ENCODE results near the gene WBP2.

Gene WBP2

DNA sequence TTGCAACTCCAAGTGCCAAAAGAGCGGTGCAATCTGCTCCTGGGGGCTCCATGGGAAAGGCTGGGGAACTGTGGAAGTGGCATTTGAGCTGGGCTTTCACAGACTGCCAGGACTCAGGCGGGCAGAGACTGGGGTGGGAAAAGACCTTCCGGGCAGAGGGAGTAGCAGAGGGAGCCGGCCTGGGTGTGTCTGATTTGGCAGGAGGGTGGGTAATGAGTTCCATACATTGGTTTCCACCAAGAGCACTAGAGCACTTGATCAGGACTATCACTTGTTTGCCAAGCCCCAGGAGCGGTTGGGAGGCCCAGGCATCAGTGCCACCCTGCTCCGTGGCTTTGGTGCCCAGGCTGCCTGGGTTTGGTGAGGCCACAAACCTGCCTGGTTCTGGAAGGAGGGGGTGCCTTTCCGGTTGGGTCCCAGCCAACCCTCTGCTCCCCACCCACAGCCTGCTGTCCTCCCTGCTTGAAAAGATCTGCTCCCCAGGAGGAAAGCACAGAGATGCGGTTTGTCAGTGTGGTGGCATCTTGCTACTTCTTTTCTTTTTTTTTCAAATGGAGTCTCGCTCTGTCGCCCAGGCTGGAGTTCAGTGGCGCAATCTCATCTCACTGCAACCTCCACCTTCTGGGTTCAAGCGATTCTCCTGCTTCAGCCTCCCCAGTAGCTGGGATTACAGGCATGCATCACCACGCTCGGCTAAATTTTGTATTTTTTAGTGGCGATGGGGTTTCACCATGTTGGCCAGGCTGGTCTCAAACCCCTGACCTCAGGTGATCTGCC is 26.7 kb upstream of the WBP2 start:
- Histone ChIP-seq H3K27ac (ENCODE audit: low read length) (no peak overlapping the region), H3K9me3 (ENCODE audit: control insufficient read depth in 1 of 2, low read length in 2 of 2) (no peaks in the 10 kb centered on the region), H3K27me3 (ENCODE audit: low read depth, low read length) (no peaks in the 10 kb centered on the region), H3K4me3 (ENCODE audit: low read depth in 1 of 2, low read length in 2 of 2) (no peak overlapping the region), H3K36me3 (ENCODE audit: control insufficient read depth in 1 of 2, insufficient read depth in 2 of 2, low read length in 2 of 2) (peaks cover 0 to under 1% of the 10 kb centered on the region in 2 donors), H3K4me1 (ENCODE audit: control insufficient read depth in 1 of 2, insufficient read depth in 2 of 2, low read length in 2 of 2) (peaks cover under 1 to 7% of the 10 kb centered on the region in 2 donors)

DNA sequence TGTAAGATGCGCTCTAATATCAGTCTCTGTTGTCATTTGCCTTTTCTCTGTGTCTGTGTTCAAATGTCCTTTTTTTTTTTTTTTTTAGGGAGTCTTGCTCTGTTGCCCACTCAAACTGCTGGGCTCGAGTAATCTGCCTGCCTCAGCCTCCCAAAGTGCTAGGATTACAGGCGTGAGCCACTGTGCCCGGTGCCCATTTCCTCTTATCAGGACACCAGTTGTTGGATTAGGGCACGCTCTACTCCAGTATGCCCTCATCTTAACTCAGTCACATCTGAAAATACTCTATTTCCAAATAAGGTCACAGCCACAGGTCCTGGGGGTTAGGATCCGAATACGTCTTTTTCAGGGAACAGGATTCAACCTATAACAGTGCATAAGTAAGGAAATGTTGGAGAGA is 25.1 kb upstream of the WBP2 start:
- no peak overlapping the region for H3K4me3 ChIP-seq (ENCODE audit: low read depth in 1 of 2, low read length in 2 of 2)
- H3K36me3 ChIP-seq (ENCODE audit: control insufficient read depth in 1 of 2, insufficient read depth in 2 of 2, low read length in 2 of 2), result peaks cover 2 to 10% of the 10 kb centered on the region in 2 donors
- H3K27ac ChIP-seq (ENCODE audit: low read length), result no peak overlapping the region
- peaks cover 14 to 23% of the 10 kb centered on the region in 2 donors for H3K4me1 ChIP-seq (ENCODE audit: control insufficient read depth in 1 of 2, insufficient read depth in 2 of 2, low read length in 2 of 2)
- H3K27me3 ChIP-seq (ENCODE audit: low read depth, low read length), result no peaks in the 10 kb centered on the region
- no peaks in the 10 kb centered on the region for H3K9me3 ChIP-seq (ENCODE audit: control insufficient read depth in 1 of 2, low read length in 2 of 2)

DNA sequence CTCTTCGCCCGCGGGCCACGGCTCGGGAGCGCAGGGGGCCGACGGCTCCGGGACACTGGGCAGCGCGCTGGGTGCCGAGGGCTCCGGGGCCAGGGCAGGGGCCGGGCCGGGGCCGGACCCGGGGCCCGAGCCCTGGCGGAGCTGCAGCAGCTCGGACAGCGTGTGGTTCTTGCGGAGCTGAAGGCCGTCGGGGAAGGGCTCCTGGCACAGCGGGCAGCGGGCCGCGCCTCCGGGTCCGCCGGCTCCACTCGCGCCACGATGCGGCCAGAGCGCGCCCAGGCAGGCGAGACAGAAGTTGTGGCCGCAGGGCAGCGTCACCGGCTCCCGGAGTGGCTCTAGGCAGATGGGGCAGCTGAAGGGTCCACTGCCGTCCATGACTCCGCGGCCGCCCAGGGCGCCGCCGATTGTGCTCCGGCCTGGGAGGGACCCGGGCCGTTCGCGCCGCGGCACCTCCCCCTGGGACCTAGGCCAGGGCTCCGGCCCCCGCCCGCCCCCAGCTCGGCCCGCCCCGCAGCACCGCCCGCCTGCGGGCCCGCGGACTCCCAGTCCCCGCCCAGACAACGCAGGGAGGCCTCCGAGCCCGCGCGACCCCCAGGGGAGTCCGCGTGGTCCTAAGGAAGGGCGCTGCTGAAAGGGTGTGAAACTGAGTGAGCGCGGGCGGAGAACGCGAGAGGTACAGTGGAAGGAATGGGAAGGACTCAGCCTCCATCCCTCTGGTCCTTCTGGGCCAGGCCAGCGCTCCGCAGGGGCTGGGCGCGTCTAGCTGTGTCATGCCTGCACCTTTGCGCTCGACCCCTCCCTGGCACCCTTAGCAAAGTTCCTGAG is 23.3 kb upstream of the WBP2 start, which contains the start of gene TRIM47:
TSS of gene TRIM47 (minus strand) at position 408 of the 825 bp plus-strand sequence. CDS start at position 375, 33 bp downstream.
- H3K36me3 ChIP-seq (ENCODE audit: control insufficient read depth in 1 of 2, insufficient read depth in 2 of 2, low read length in 2 of 2), result peaks cover 14 to 26% of the 10 kb centered on the region in 2 donors

DNA sequence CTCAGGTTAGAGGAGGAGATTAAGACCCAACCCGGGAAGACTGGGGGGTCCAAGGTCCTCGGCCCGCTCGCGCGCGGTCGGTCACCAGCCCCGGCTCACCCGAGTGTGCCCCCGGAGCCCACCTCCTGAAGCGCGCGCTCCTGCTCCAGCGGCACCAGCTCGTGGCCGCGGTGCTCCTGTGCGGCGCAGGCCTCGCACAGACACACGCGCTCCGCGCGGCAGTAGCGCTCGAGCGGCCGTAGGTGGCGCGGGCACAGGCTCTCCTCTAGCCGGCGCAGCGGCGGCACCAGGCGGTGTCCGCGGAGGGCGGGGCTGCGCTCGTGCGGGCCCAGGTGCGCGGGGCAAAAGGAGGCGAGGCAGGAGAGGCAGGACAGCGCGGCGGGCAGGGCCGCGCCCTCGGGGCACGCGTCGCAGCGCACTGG is 22.6 kb upstream of the WBP2 start:
- no peaks in the 10 kb centered on the region for H3K27me3 ChIP-seq (ENCODE audit: low read depth, low read length)

More for the DNA sequence above, 23.3 kb upstream of the WBP2 start, which contains the start of gene TRIM47:
- Histone ChIP-seq H3K27me3 (ENCODE audit: low read depth, low read length) (no peaks in the 10 kb centered on the region), H3K4me1 (ENCODE audit: control insufficient read depth in 1 of 2, insufficient read depth in 2 of 2, low read length in 2 of 2) (peaks cover 15 to 42% of the 10 kb centered on the region in 2 donors), H3K27ac (ENCODE audit: low read length) (peak within 1 kb of the TSS; percentile 96), H3K4me3 (ENCODE audit: low read depth in 1 of 2, low read length in 2 of 2) (peak within 1 kb of the TSS; percentile 77 to 90), H3K9me3 (ENCODE audit: control insufficient read depth in 1 of 2, low read length in 2 of 2) (no peaks in the 10 kb centered on the region)

DNA sequence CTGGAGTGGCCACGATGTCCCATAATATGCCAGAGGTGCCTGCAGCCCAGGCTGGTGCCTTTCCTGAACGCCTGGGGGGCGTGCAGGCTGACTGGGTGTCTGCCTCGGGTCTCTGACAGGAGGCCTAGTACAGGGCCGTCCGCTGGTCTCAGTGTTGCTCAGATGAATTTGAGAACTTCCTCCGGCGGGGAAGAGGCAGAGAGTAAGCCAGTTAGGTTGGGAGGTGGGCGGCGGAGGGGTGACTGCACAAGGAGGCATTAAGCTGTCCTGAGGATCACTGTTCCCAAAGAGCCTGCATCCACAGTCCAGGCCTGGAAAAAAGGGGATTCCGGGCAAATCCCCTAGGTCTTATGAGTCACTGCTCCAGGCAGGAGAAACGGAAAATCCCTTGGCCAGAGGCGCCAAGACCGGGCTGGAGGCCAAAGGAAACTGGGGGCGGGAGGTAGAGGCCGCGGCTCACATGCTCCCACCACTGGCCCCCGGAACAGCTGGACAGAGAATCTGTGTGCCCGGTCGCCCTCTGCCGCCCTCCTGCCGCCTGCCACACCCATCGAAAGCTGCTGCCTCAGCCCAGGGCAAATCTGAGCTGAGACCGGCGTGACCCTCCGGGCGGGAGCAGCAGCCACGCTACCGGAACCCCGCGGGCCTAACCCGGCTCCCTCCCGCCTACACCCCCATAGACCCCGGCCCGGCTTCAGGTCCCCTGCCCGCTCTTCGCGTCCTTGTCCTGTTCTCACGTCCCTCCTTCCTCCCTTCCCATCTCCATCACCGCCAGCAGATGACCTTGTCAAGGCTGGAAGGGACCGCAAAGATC is 22.0 kb upstream of the WBP2 start:
- Histone ChIP-seq H3K4me1 (ENCODE audit: control insufficient read depth in 1 of 2, insufficient read depth in 2 of 2, low read length in 2 of 2) (peaks cover 20 to 53% of the 10 kb centered on the region in 2 donors), H3K4me3 (ENCODE audit: low read depth in 1 of 2, low read length in 2 of 2) (peak overlapping the region; percentile 77 to 90), H3K9me3 (ENCODE audit: control insufficient read depth in 1 of 2, low read length in 2 of 2) (no peaks in the 10 kb centered on the region), H3K36me3 (ENCODE audit: control insufficient read depth in 1 of 2, insufficient read depth in 2 of 2, low read length in 2 of 2) (peaks cover 14 to 26% of the 10 kb centered on the region in 2 donors), H3K27ac (ENCODE audit: low read length) (peak overlapping the region; percentile 96), H3K27me3 (ENCODE audit: low read depth, low read length) (no peaks in the 10 kb centered on the region)

More for the DNA sequence above, 22.6 kb upstream of the WBP2 start:
- Histone ChIP-seq H3K4me1 (ENCODE audit: control insufficient read depth in 1 of 2, insufficient read depth in 2 of 2, low read length in 2 of 2) (peaks cover 15 to 48% of the 10 kb centered on the region in 2 donors), H3K4me3 (ENCODE audit: low read depth in 1 of 2, low read length in 2 of 2) (peak overlapping the region; percentile 77 to 90), H3K9me3 (ENCODE audit: control insufficient read depth in 1 of 2, low read length in 2 of 2) (no peaks in the 10 kb centered on the region), H3K36me3 (ENCODE audit: control insufficient read depth in 1 of 2, insufficient read depth in 2 of 2, low read length in 2 of 2) (peaks cover 14 to 26% of the 10 kb centered on the region in 2 donors), H3K27ac (ENCODE audit: low read length) (peak overlapping the region; percentile 96)

DNA sequence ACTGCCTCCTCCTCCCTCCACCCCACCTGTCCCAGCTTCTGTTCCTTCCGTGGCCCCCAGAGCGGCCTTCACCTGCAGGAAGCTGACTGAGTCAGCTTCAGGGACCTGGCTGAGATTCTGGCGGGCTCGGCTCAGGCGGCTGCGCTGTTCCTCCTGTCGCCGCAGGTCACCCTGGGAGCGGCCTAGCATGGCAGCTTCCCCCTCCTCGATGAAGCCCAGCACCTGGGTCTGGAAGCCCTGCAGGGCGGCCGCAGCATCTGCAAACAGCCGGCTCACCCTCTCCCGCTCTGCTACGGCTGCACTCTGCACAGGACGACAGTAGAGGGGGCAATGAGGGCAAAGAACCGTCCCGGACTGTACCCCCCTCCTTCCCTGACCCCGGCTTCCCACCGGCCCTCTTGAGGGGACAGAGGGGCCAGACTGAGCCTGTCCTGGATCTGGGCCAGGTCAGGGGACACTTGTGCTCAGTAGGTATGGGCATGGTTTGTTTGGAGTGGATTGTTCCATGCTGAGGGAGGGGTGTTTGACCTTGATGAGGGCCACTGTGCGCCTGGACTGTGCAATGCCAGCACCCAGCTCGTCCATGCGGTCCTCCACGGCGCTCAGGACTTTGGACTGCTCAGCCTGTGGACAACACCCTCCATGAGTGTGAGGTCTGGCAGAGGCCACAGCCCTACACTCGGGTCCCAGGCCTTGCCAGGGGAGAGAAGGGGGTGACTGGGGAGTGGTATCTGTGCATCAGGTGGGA is 21.2 kb upstream of the WBP2 start:
- Histone ChIP-seq H3K27me3 (ENCODE audit: low read depth, low read length) (no peaks in the 10 kb centered on the region), H3K27ac (ENCODE audit: low read length) (peak overlapping the region; percentile 96), H3K9me3 (ENCODE audit: control insufficient read depth in 1 of 2, low read length in 2 of 2) (no peaks in the 10 kb centered on the region), H3K4me1 (ENCODE audit: control insufficient read depth in 1 of 2, insufficient read depth in 2 of 2, low read length in 2 of 2) (peaks cover 20 to 53% of the 10 kb centered on the region in 2 donors), H3K36me3 (ENCODE audit: control insufficient read depth in 1 of 2, insufficient read depth in 2 of 2, low read length in 2 of 2) (peaks cover 14 to 26% of the 10 kb centered on the region in 2 donors), H3K4me3 (ENCODE audit: low read depth in 1 of 2, low read length in 2 of 2) (peak overlapping the region; percentile 77 to 90)

DNA sequence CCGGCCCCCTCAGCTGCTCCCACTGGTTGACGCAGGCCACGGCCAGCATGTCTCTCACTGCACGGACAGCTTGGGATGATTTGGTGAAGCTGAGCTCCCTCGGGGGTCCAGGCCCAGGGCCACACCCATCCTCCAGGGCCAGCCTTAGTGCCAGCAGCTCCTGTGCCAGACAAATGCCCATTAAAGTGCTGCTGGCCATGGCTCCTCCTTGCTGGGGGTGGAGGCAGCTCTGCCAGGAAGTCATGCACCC is 20.7 kb upstream of the WBP2 start:
- Histone ChIP-seq H3K27me3 (ENCODE audit: low read depth, low read length) (no peaks in the 10 kb centered on the region), H3K4me3 (ENCODE audit: low read depth in 1 of 2, low read length in 2 of 2) (peak overlapping the region; percentile 77 to 90), H3K27ac (ENCODE audit: low read length) (peak overlapping the region; percentile 96), H3K36me3 (ENCODE audit: control insufficient read depth in 1 of 2, insufficient read depth in 2 of 2, low read length in 2 of 2) (peaks cover 14 to 26% of the 10 kb centered on the region in 2 donors), H3K9me3 (ENCODE audit: control insufficient read depth in 1 of 2, low read length in 2 of 2) (no peaks in the 10 kb centered on the region), H3K4me1 (ENCODE audit: control insufficient read depth in 1 of 2, insufficient read depth in 2 of 2, low read length in 2 of 2) (peaks cover 20 to 53% of the 10 kb centered on the region in 2 donors)

DNA sequence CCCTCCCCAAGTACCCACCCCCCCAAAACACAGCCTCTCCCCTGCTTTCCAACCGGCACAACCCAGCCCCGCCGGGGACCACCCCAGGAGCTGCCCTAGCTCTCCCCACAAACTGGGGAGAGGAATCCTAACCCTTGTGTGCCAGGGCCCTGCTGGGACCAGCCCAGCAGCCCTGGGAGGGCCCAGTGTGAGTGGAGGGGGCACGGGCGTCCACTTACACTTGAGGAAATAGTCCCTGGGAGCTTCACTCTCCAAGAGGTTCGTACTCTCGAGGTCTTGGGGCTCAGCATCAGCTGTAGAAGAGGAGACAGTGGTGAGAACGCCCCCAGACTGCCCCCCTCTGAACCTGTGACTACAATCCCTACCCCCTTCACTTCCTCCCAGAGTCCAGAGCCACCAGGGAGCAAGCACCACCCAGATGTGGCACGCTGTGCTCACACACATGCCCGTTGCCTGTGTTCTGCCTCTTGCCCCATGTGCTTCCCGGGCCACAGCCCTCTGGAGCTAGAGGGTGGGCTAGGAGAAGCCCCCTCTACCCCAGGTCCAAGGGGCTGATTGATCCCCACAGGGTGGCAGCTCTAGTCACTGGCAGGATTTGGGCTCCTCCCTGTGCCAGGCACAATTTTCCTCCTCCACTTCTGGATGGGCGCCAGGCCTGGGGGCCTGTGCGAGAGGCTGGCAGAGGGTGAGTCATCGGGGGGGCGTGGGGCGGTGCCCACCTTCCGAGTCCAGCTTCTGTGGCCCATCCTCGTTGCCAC is 20.2 kb upstream of the WBP2 start:
- H3K27me3 ChIP-seq (ENCODE audit: low read depth, low read length), result no peaks in the 10 kb centered on the region
- peaks cover 14 to 26% of the 10 kb centered on the region in 2 donors for H3K36me3 ChIP-seq (ENCODE audit: control insufficient read depth in 1 of 2, insufficient read depth in 2 of 2, low read length in 2 of 2)
- peak overlapping the region; percentile 96 for H3K27ac ChIP-seq (ENCODE audit: low read length)
- H3K4me3 ChIP-seq (ENCODE audit: low read depth in 1 of 2, low read length in 2 of 2), result peak overlapping the region; percentile 77 to 90
- no peaks in the 10 kb centered on the region for H3K9me3 ChIP-seq (ENCODE audit: control insufficient read depth in 1 of 2, low read length in 2 of 2)
- peaks cover 20 to 58% of the 10 kb centered on the region in 2 donors for H3K4me1 ChIP-seq (ENCODE audit: control insufficient read depth in 1 of 2, insufficient read depth in 2 of 2, low read length in 2 of 2)

DNA sequence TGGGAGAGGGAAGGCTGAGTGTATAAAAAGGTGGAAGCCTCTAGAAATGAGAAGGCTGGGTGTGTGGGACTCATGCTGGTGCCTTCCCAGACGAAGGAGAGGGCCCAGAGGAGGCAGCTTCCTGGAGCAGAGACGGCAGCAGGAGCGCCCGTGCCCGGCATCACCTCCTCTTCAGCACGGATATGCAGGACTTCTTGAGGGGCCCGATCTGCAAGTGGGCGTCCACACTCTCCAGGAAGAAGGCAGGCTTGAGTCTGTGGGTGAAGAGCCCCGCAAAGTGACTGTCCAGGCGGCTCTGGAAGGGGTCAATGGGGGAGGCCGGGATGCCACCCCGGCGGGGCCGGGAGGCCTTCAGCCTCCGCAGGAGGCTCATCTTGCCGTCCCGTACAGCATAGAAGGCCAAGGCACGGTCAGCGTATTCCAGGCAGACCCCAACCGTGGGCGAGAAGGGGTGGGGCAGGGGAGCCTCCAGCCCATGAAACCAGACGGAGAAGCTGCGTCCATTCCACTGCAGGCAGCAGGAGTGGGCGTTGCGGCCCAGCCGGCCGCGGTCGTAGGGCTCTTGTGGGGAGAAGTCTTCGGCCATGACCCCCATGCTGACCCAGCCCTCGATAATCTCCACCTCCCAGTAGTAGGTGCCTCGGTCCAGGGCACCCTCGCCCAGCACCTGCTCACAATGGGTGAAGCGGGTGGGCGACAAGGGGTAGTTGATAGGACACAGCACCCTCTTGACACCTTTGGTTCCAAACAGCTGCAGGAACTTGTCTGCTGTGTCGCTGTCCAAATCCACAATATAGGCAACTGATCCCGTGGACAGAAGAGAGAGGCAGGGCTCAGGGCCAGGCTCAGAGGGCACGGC is 19.4 kb upstream of the WBP2 start:
- H3K27me3 ChIP-seq (ENCODE audit: low read depth, low read length), result no peaks in the 10 kb centered on the region
- peaks cover 14 to 26% of the 10 kb centered on the region in 2 donors for H3K36me3 ChIP-seq (ENCODE audit: control insufficient read depth in 1 of 2, insufficient read depth in 2 of 2, low read length in 2 of 2)
- H3K27ac ChIP-seq (ENCODE audit: low read length), result peak overlapping the region; percentile 96
- H3K4me1 ChIP-seq (ENCODE audit: control insufficient read depth in 1 of 2, insufficient read depth in 2 of 2, low read length in 2 of 2), result peaks cover 24 to 64% of the 10 kb centered on the region in 2 donors
- H3K4me3 ChIP-seq (ENCODE audit: low read depth in 1 of 2, low read length in 2 of 2), result peak overlapping the region in 1 of 2 donors; percentile 90
- no peaks in the 10 kb centered on the region for H3K9me3 ChIP-seq (ENCODE audit: control insufficient read depth in 1 of 2, low read length in 2 of 2)

Measured in muscle layer of duodenum (tissue), 2 donors.